ENCODE results near the gene LSM3.
"Not testable (repeated sequence)": the region's sequence is repeated elsewhere in the genome, so short reads cannot be mapped to it uniquely, and the experiment has no call there.

LSM3 gene

DNA sequence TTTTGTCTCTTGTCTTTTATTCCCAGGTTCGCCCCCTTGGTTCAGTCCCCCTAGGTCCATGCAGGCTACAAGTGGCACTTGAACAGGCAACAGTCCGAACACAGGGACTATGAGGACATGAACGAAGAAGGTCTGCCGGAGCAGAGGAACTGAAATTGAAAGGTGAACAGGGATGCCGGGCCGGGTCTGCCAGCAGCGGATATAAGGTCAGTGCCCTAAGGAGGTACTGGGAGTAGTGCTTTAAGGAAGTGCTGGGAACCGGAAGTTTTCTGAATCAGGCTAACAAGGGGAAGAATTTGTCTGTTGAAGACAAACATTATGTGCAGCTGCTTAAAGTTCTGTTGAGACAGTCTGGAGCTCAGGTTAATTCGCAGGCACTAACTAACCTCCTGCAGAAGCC is 46.8 kb downstream of the LSM3 start:
- no peaks in the 10 kb centered on the region for H3K36me3 ChIP-seq (ENCODE audit: control insufficient read depth in 2 of 2, insufficient read depth in 2 of 2, low read length in 2 of 2)
- peak overlapping the region in 1 of 2 donors; percentile 23 for H3K27ac ChIP-seq (ENCODE audit: low read depth in 2 of 2, low read length in 2 of 2)
- peaks cover 32 to 36% of the 10 kb centered on the region in 2 donors for H3K4me1 ChIP-seq (ENCODE audit: control insufficient read depth in 2 of 2, insufficient read depth in 2 of 2, low read length in 2 of 2)
- H3K4me3 ChIP-seq (ENCODE audit: low read length in 2 of 2): peak overlapping the region in 1 of 2 donors; percentile 28
- H3K9ac ChIP-seq (ENCODE audit: low read depth in 1 of 2, low read length in 2 of 2): no peak overlapping the region
- H3K9me3 ChIP-seq (ENCODE audit: control insufficient read depth in 2 of 2, low read length in 2 of 2): no peaks in the 10 kb centered on the region
- no peaks in the 10 kb centered on the region for H3K27me3 ChIP-seq (ENCODE audit: control insufficient read depth in 2 of 2, insufficient read depth in 2 of 2, low read length in 2 of 2)

DNA sequence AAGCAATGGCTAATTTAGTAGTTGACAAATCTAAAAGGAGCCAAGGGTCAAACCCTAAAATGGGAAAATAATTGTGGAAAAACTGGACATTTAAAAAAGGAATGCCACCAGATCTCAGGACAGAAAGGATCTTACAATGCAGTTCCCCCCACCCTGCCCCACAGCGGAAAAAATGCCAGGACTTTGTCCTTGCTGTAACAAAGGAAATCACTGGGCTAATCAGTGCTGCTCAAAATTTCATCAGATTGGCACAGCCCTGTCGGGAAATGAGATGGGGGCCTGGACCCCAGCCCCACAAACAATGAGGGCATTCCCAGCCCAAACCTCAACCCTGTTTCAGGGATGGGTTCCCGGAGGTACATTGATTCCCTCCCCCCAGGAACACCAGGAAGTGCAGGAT is 47.7 kb downstream of the LSM3 start:
- H3K27me3 ChIP-seq (ENCODE audit: control insufficient read depth in 2 of 2, insufficient read depth in 2 of 2, low read length in 2 of 2); H3K9me3 ChIP-seq (ENCODE audit: control insufficient read depth in 2 of 2, low read length in 2 of 2); H3K36me3 ChIP-seq (ENCODE audit: control insufficient read depth in 2 of 2, insufficient read depth in 2 of 2, low read length in 2 of 2); H3K9ac ChIP-seq (ENCODE audit: low read depth in 1 of 2, low read length in 2 of 2); H3K27ac ChIP-seq (ENCODE audit: low read depth in 2 of 2, low read length in 2 of 2); H3K4me3 ChIP-seq (ENCODE audit: low read length in 2 of 2): not testable (repeated sequence)
- H3K4me1 ChIP-seq (ENCODE audit: control insufficient read depth in 2 of 2, insufficient read depth in 2 of 2, low read length in 2 of 2): peaks cover 32 to 36% of the 10 kb centered on the region in 2 donors

- H3K9me3 ChIP-seq (ENCODE audit: control insufficient read depth in 2 of 2, low read length in 2 of 2): no peaks in the 10 kb centered on the region
- H3K4me1 ChIP-seq (ENCODE audit: control insufficient read depth in 2 of 2, insufficient read depth in 2 of 2, low read length in 2 of 2): peaks cover 32 to 36% of the 10 kb centered on the region in 2 donors
- H3K4me3 ChIP-seq (ENCODE audit: low read length in 2 of 2): no peak overlapping the region
- H3K9ac ChIP-seq (ENCODE audit: low read depth in 1 of 2, low read length in 2 of 2): no peak overlapping the region
- H3K27ac ChIP-seq (ENCODE audit: low read depth in 2 of 2, low read length in 2 of 2): peak overlapping the region; percentile 48 to 52
- no peaks in the 10 kb centered on the region for H3K27me3 ChIP-seq (ENCODE audit: control insufficient read depth in 2 of 2, insufficient read depth in 2 of 2, low read length in 2 of 2)
- no peaks in the 10 kb centered on the region for H3K36me3 ChIP-seq (ENCODE audit: control insufficient read depth in 2 of 2, insufficient read depth in 2 of 2, low read length in 2 of 2)
Observed at GRCh38 chr3:14227856-14228255, 49.2 kb downstream of the LSM3 start.

DNA sequence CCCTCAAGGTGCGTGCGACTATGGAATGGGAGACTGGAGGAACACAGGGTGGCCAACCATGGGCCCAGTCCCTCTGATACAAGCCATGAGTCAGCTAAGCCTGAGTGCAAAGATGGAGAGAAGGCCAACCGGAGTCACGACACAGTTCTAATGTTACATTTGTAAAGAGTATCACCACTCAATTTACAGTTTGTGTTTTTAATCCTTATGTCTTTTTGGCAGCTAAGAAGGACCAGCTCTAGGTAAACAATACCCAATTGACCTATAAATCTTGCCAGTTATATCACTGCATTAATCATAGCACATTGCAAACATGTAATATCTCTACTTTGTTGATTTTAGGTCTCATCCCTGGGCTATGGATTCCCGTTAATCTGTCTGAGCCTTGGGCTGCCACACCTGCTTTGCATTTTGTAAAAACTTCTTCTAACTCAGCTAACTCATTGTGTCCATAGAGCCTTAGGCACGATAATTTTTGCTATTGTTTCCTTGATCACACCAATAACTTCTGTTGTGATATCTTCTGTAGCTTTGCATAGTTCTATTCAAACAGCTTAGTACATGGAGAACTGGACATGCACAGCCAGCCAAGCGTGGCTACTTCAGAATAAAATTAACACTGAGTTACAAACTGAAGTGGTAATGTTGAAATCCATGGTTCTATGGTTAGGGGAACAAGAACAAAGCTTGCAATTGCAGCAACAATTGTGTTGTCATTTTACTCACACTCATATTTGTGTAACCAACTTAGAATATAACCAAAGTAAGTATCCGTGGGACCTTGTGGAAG is 50.3 kb downstream of the LSM3 start:
- peak overlapping the region in 1 of 2 donors; percentile 48 for H3K27ac ChIP-seq (ENCODE audit: low read depth in 2 of 2, low read length in 2 of 2)

GRCh38 chr3:14229695-14230094 is 51.1 kb downstream of the LSM3 start:
- not testable (repeated sequence) for H3K36me3 ChIP-seq (ENCODE audit: control insufficient read depth in 2 of 2, insufficient read depth in 2 of 2, low read length in 2 of 2); H3K27ac ChIP-seq (ENCODE audit: low read depth in 2 of 2, low read length in 2 of 2); H3K9me3 ChIP-seq (ENCODE audit: control insufficient read depth in 2 of 2, low read length in 2 of 2); H3K27me3 ChIP-seq (ENCODE audit: control insufficient read depth in 2 of 2, insufficient read depth in 2 of 2, low read length in 2 of 2); H3K4me3 ChIP-seq (ENCODE audit: low read length in 2 of 2); H3K9ac ChIP-seq (ENCODE audit: low read depth in 1 of 2, low read length in 2 of 2)
- H3K4me1 ChIP-seq (ENCODE audit: control insufficient read depth in 2 of 2, insufficient read depth in 2 of 2, low read length in 2 of 2): peaks cover 35 to 39% of the 10 kb centered on the region in 2 donors

More for the DNA sequence above, 50.3 kb downstream of the LSM3 start:
- Histone ChIP-seq H3K9ac (ENCODE audit: low read depth in 1 of 2, low read length in 2 of 2) (no peak overlapping the region), H3K27me3 (ENCODE audit: control insufficient read depth in 2 of 2, insufficient read depth in 2 of 2, low read length in 2 of 2) (no peaks in the 10 kb centered on the region), H3K36me3 (ENCODE audit: control insufficient read depth in 2 of 2, insufficient read depth in 2 of 2, low read length in 2 of 2) (no peaks in the 10 kb centered on the region), H3K9me3 (ENCODE audit: control insufficient read depth in 2 of 2, low read length in 2 of 2) (no peaks in the 10 kb centered on the region), H3K4me1 (ENCODE audit: control insufficient read depth in 2 of 2, insufficient read depth in 2 of 2, low read length in 2 of 2) (peaks cover 32 to 36% of the 10 kb centered on the region in 2 donors), H3K4me3 (ENCODE audit: low read length in 2 of 2) (peak overlapping the region in 1 of 2 donors; percentile 22)

DNA sequence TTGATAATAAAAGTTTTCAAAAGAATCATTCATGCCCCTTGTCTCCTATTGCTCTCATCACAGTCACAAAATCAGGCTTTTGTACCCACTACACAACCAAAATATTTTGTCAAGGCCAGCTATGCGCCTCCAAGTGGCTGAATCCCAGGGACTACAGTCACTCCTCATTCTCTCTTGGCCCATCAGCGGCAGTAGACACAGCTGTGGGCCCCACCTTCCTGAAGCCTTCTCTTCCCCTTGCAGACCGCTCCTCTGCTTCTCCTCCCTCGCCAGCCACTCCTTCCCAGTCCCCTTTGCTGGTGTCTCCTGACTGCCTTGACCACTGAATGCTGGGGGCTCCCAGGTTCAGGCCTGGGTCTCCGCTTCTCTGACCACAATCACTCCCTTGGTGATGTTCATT is 52.1 kb downstream of the LSM3 start:
- Histone ChIP-seq H3K36me3 (ENCODE audit: control insufficient read depth in 2 of 2, insufficient read depth in 2 of 2, low read length in 2 of 2) (no peaks in the 10 kb centered on the region), H3K9ac (ENCODE audit: low read depth in 1 of 2, low read length in 2 of 2) (no peak overlapping the region)

DNA sequence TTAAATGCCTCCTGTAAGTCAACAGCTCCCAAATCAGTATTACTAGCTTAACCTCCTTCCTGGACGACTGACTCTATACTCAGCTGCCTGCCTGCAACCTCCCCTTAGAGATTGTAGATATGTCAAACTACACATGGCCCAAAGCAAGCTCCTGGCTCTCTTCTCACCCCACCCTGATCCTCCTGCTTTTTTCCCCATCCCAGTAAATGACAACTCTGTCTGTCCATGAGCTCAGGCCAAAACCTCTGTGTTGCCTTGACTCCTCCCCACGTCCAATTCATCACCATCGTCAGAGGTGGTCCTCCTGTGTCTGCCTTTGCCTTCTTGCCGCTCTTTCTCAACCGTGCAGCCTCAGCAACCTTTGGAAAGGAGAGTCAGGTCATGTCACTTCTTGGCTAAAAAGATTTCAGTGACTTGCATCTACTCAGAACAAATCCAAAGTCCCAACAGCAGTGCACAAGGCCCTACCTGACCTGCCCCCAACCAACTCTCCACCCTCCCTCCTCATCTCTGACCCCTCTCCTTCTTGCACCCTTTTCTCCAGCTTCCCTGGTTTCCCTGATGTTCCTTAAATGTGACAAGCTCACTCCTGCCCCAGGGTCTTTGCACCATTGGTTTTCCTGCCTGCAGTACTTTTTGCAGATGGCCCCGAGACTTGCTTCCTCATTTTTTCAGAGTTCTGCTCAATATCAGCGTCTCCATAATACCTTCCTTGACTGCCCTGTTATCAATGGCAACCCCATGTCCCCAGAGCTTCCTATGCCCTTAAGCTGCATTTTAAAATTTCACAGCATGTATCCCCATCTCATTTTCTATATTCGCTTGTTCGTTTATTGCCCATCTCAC is 52.8 kb downstream of the LSM3 start:
- no peaks in the 10 kb centered on the region for H3K27me3 ChIP-seq (ENCODE audit: control insufficient read depth in 2 of 2, insufficient read depth in 2 of 2, low read length in 2 of 2)
- H3K4me3 ChIP-seq (ENCODE audit: low read length in 2 of 2): no peak overlapping the region
- no peak overlapping the region for H3K27ac ChIP-seq (ENCODE audit: low read depth in 2 of 2, low read length in 2 of 2)
- peaks cover 36 to 38% of the 10 kb centered on the region in 2 donors for H3K4me1 ChIP-seq (ENCODE audit: control insufficient read depth in 2 of 2, insufficient read depth in 2 of 2, low read length in 2 of 2)
- no peaks in the 10 kb centered on the region for H3K9me3 ChIP-seq (ENCODE audit: control insufficient read depth in 2 of 2, low read length in 2 of 2)
- H3K9ac ChIP-seq (ENCODE audit: low read depth in 1 of 2, low read length in 2 of 2): no peak overlapping the region
- no peaks in the 10 kb centered on the region for H3K36me3 ChIP-seq (ENCODE audit: control insufficient read depth in 2 of 2, insufficient read depth in 2 of 2, low read length in 2 of 2)

More for the DNA sequence above, 52.1 kb downstream of the LSM3 start:
- no peaks in the 10 kb centered on the region for H3K9me3 ChIP-seq (ENCODE audit: control insufficient read depth in 2 of 2, low read length in 2 of 2)
- no peaks in the 10 kb centered on the region for H3K27me3 ChIP-seq (ENCODE audit: control insufficient read depth in 2 of 2, insufficient read depth in 2 of 2, low read length in 2 of 2)
- H3K4me3 ChIP-seq (ENCODE audit: low read length in 2 of 2): no peak overlapping the region
- H3K27ac ChIP-seq (ENCODE audit: low read depth in 2 of 2, low read length in 2 of 2): no peak overlapping the region
- H3K4me1 ChIP-seq (ENCODE audit: control insufficient read depth in 2 of 2, insufficient read depth in 2 of 2, low read length in 2 of 2): peaks cover 39 to 41% of the 10 kb centered on the region in 2 donors

DNA sequence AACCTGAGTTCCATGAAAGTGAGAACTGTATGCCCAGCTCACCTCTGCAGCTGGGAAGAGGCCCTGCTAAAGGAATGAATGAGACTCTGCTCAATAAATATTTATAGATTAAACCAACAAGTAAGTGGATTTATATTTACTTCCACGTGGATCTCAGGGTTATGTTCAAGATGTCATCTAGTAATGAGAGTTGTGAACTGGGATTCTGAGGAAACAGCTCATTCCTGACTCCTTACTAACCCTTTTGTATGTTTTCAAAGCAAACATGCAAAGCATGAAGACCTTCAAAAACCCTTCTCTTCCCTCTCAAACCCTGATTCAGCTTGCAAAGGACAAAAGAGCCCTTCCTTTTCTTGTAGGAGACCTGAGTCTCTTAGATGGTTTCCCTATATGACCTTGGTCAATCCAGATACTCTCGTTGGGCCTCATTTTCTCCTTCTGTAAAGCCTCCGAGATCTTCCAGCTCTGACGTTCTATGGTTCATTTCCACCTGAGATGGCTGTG is 53.4 kb downstream of the LSM3 start:
- Histone ChIP-seq H3K36me3 (ENCODE audit: control insufficient read depth in 2 of 2, insufficient read depth in 2 of 2, low read length in 2 of 2) (no peaks in the 10 kb centered on the region), H3K4me1 (ENCODE audit: control insufficient read depth in 2 of 2, insufficient read depth in 2 of 2, low read length in 2 of 2) (peaks cover 32 to 33% of the 10 kb centered on the region in 2 donors), H3K27me3 (ENCODE audit: control insufficient read depth in 2 of 2, insufficient read depth in 2 of 2, low read length in 2 of 2) (no peaks in the 10 kb centered on the region), H3K27ac (ENCODE audit: low read depth in 2 of 2, low read length in 2 of 2) (no peak overlapping the region), H3K9ac (ENCODE audit: low read depth in 1 of 2, low read length in 2 of 2) (no peak overlapping the region), H3K9me3 (ENCODE audit: control insufficient read depth in 2 of 2, low read length in 2 of 2) (no peaks in the 10 kb centered on the region), H3K4me3 (ENCODE audit: low read length in 2 of 2) (no peak overlapping the region)

- Histone ChIP-seq H3K27me3 (ENCODE audit: control insufficient read depth in 2 of 2, insufficient read depth in 2 of 2, low read length in 2 of 2) (no peaks in the 10 kb centered on the region), H3K4me1 (ENCODE audit: control insufficient read depth in 2 of 2, insufficient read depth in 2 of 2, low read length in 2 of 2) (peaks cover 14 to 15% of the 10 kb centered on the region in 2 donors), H3K4me3 (ENCODE audit: low read length in 2 of 2) (peak overlapping the region in 1 of 2 donors; percentile 28), H3K9ac (ENCODE audit: low read depth in 1 of 2, low read length in 2 of 2) (peak overlapping the region; percentile 55 to 56), H3K9me3 (ENCODE audit: control insufficient read depth in 2 of 2, low read length in 2 of 2) (no peaks in the 10 kb centered on the region), H3K36me3 (ENCODE audit: control insufficient read depth in 2 of 2, insufficient read depth in 2 of 2, low read length in 2 of 2) (no peaks in the 10 kb centered on the region), H3K27ac (ENCODE audit: low read depth in 2 of 2, low read length in 2 of 2) (peak overlapping the region; percentile 88)
Observed at GRCh38 chr3:14234251-14235002, 55.8 kb downstream of the LSM3 start.

Data from mucosa of rectum (tissue), 2 donors.